K562 (cell line): ENCODE results near the gene ADSS1.

Experiments
- ATF2 ChIP-seq: sonication (generic); formaldehyde crosslinking; IDR thresholded peaks from 2 replicates; pipeline ENCODE4 v1.8.1; 2022; ENCODE audit warnings: missing genetic modification reagents
- ATF6 ChIP-seq: sonication (generic); formaldehyde crosslinking; IDR thresholded peaks from 2 replicates; pipeline ENCODE4 v1.4.0; 2020; ENCODE audit warnings: mild to moderate bottlenecking, missing genetic modification reagents
- CTCF ChIP-seq, 3 experiments: IDR thresholded peaks in 2 of 3; conservative IDR thresholded peaks in 1 of 3; 2 replicates each; pipeline ENCODE4 v1.5.1; 2011 to 2012; ENCODE audit warnings: low read length in 3 of 3, mild to moderate bottlenecking in 3 of 3, control low read depth in 2 of 3, improper control_type of control experiment in 1 of 3, inconsistent platforms in 1 of 3, low read depth in 1 of 3, mixed read lengths in 1 of 3, moderate library complexity in 1 of 3; ENCODE audit not compliant: insufficient read depth in 2 of 3
- ETV6 ChIP-seq, 3 experiments: fragments of 150-350 bp in 1 of 3; sonication (generic) in 1 of 3; formaldehyde crosslinking in 1 of 3; IDR thresholded peaks; 2 replicates each; pipeline versions ENCODE4 v1.6.1 to v1.8.0; 2014 to 2022; ENCODE audit warnings: borderline replicate concordance in 2 of 3, low read depth in 2 of 3, antibody characterized with exemption in 1 of 3, low read length in 1 of 3, mild to moderate bottlenecking in 1 of 3, missing genetic modification reagents in 1 of 3
- EZH2 ChIP-seq: IDR thresholded peaks from 2 replicates; pipeline ENCODE4 v1.6.1; 2012; ENCODE audit warnings: low read depth, mild to moderate bottlenecking, inconsistent platforms, low read length, borderline replicate concordance
- IRF1 ChIP-seq: sonication (generic); formaldehyde crosslinking; IDR thresholded peaks from 2 replicates; pipeline ENCODE4 v1.8.0; 2022; ENCODE audit warnings: missing genetic modification reagents, mild to moderate bottlenecking, borderline replicate concordance
- JUND ChIP-seq, 2 experiments: IDR thresholded peaks; 2 replicates in 1 of 2; 3 replicates in 1 of 2; pipeline ENCODE4 v1.6.1; 2011; ENCODE audit warnings: borderline replicate concordance in 2 of 2, low read depth in 2 of 2, low read length in 2 of 2, improper control_type of control experiment in 1 of 2, missing biosample characterization in 1 of 2, missing genetic modification characterization in 1 of 2, missing genetic modification reagents in 1 of 2
- MXI1 ChIP-seq: IDR thresholded peaks from 2 replicates; pipeline ENCODE4 v1.6.1; 2011; ENCODE audit warnings: low read depth, mild to moderate bottlenecking, improper control_type of control experiment, low read length
- POLR2AphosphoS5 ChIP-seq: IDR thresholded peaks from 2 replicates; pipeline ENCODE4 v1.6.1; 2011; ENCODE audit warnings: mild to moderate bottlenecking, low read depth, low read length, moderate library complexity; ENCODE audit not compliant: control insufficient read depth, insufficient read depth
- RCOR1 ChIP-seq, 2 experiments: IDR thresholded peaks; 2 replicates each; pipeline ENCODE4 v1.6.1; 2012; ENCODE audit warnings: low read depth in 2 of 2, low read length in 2 of 2, borderline replicate concordance in 1 of 2, improper control_type of control experiment in 1 of 2
- SIN3A ChIP-seq, 2 experiments: fragments of 150-350 bp in 1 of 2; IDR thresholded peaks; 2 replicates each; pipeline ENCODE4 v1.6.1; 2011 to 2016; ENCODE audit warnings: borderline replicate concordance in 2 of 2, low read depth in 2 of 2, low read length in 2 of 2, mild to moderate bottlenecking in 2 of 2, moderate library complexity in 2 of 2; ENCODE audit not compliant: control insufficient read depth in 1 of 2
- SRF ChIP-seq, 2 experiments: fragments of 250-450, 450-650 bp in 1 of 2; sonication (Bioruptor Pico) in 1 of 2; sonication (generic) in 1 of 2; formaldehyde crosslinking; IDR thresholded peaks; 2 replicates each; pipeline versions ENCODE4 v1.5.0 to v1.5.1; 2020 to 2022; ENCODE audit warnings: mild to moderate bottlenecking in 1 of 2, missing genetic modification reagents in 1 of 2
- TF ChIP-seq, protein P1 (sequence below), 2 experiments: IDR thresholded peaks; 2 replicates each; pipeline ENCODE4 v1.6.1; 2011; ENCODE audit warnings: borderline replicate concordance in 1 of 2, control low read depth in 1 of 2, low read depth in 1 of 2, low read length in 1 of 2, mild to moderate bottlenecking in 1 of 2, mixed read lengths in 1 of 2, moderate library complexity in 1 of 2; ENCODE audit not compliant: insufficient read depth in 1 of 2, insufficient read length in 1 of 2, poor library complexity in 1 of 2, severe bottlenecking in 1 of 2; ENCODE audit errors: extremely low read depth in 1 of 2
- TF ChIP-seq, protein P2 (sequence below): sonication (generic); formaldehyde crosslinking; IDR thresholded peaks from 2 replicates; pipeline ENCODE4 v1.8.1; 2022; ENCODE audit warnings: missing genetic modification reagents

GRCh38 chr14:104719343-104719742 is 4.7 kb upstream of the ADSS1 start:
- TF ChIP-seq, protein P1, sequence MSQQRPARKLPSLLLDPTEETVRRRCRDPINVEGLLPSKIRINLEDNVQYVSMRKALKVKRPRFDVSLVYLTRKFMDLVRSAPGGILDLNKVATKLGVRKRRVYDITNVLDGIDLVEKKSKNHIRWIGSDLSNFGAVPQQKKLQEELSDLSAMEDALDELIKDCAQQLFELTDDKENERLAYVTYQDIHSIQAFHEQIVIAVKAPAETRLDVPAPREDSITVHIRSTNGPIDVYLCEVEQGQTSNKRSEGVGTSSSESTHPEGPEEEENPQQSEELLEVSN (IDR thresholded peaks at IDR 0.05; ENCODE audit: borderline replicate concordance in 1 of 2, extremely low read depth in 1 of 2, insufficient read depth in 1 of 2, insufficient read length in 1 of 2, low read depth in 1 of 2, low read length in 1 of 2, poor library complexity in 1 of 2, severe bottlenecking in 1 of 2), result no peak
- TF ChIP-seq EZH2 (no peak), SRF (CRISPR knock-in tag; IDR thresholded peaks at IDR 0.05) (no peak), CTCF (IDR thresholded peaks at IDR 0.05 in 2 of 3, conservative IDR thresholded peaks at IDR 0.05 in 1 of 3; ENCODE audit: insufficient read depth in 2 of 3, low read depth in 1 of 3, low read length in 3 of 3) (no peak), ATF6 (no peak), RCOR1 (IDR thresholded peaks at IDR 0.05; ENCODE audit: borderline replicate concordance in 1 of 2, low read depth in 2 of 2, low read length in 2 of 2) (no peak), ETV6 (IDR thresholded peaks at IDR 0.05; ENCODE audit: borderline replicate concordance in 1 of 2, low read depth in 2 of 2, low read length in 1 of 2) (no peak), ETV6 (CRISPR knock-in tag; IDR thresholded peaks at IDR 0.05; ENCODE audit: borderline replicate concordance) (no peak), IRF1 (CRISPR knock-in tag) (no peak), ATF2 (CRISPR knock-in tag) (no peak), JUND (IDR thresholded peaks at IDR 0.05; ENCODE audit: borderline replicate concordance, low read depth, low read length) (no peak), JUND (tag; IDR thresholded peaks at IDR 0.05; ENCODE audit: borderline replicate concordance, low read depth, low read length) (no peak), SIN3A (IDR thresholded peaks at IDR 0.05; ENCODE audit: borderline replicate concordance in 2 of 2, control insufficient read depth in 1 of 2, low read depth in 2 of 2, low read length in 2 of 2) (no peak), MXI1 (no peak), POLR2AphosphoS5 (no peak)
- TF ChIP-seq, protein P2, sequence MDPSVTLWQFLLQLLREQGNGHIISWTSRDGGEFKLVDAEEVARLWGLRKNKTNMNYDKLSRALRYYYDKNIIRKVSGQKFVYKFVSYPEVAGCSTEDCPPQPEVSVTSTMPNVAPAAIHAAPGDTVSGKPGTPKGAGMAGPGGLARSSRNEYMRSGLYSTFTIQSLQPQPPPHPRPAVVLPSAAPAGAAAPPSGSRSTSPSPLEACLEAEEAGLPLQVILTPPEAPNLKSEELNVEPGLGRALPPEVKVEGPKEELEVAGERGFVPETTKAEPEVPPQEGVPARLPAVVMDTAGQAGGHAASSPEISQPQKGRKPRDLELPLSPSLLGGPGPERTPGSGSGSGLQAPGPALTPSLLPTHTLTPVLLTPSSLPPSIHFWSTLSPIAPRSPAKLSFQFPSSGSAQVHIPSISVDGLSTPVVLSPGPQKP (CRISPR knock-in tag), result no peak
